SK-N-SH treated with all-trans-retinoic acid at 6 μM for 48 hours (cell line): ENCODE data around the gene ROBO2.

Source experiments
- ATAC-seq: fragments of 200-7000 bp; cut with Tn5 transposase; 3 replicates; pipeline ENCODE4 v1.9.1; 2020; ENCODE audit warnings: mild to moderate bottlenecking, moderate library complexity
- BACH2 ChIP-seq: fragments of 250-450 bp; sonication (Bioruptor Pico); IDR thresholded peaks from 2 replicates; pipeline ENCODE4 v1.9.0; 2021; ENCODE audit warnings: mild to moderate bottlenecking, borderline replicate concordance
- CREB5 ChIP-seq: fragments of 250-450 bp; sonication (Bioruptor Pico); IDR thresholded peaks from 2 replicates; pipeline ENCODE4 v1.5.1; 2020; ENCODE audit warnings: low read depth, mild to moderate bottlenecking, moderate library complexity
- CSDC2 ChIP-seq: fragments of 250-450 bp; sonication (Bioruptor Pico); IDR thresholded peaks from 2 replicates; pipeline ENCODE4 v1.5.0; 2020; ENCODE audit warnings: mild to moderate bottlenecking, moderate library complexity
- CSRNP3 ChIP-seq: fragments of 250-450 bp; sonication (Bioruptor Pico); IDR thresholded peaks from 2 replicates; pipeline ENCODE4 v1.5.1; 2021; ENCODE audit warnings: mild to moderate bottlenecking, moderate library complexity
- ESRRG ChIP-seq: fragments of 250-450 bp; sonication (Bioruptor Pico); IDR thresholded peaks from 2 replicates; pipeline ENCODE4 v1.6.1; 2021; ENCODE audit warnings: mild to moderate bottlenecking
- OSR1 ChIP-seq: fragments of 250-450 bp; sonication (Bioruptor Pico); IDR thresholded peaks from 2 replicates; pipeline ENCODE4 v1.8.0; 2022; ENCODE audit warnings: moderate library complexity, mild to moderate bottlenecking, inconsistent platforms
- PATZ1 ChIP-seq: fragments of 250-450 bp; sonication (Bioruptor Pico); IDR thresholded peaks from 2 replicates; pipeline ENCODE4 v1.8.0; 2020; ENCODE audit warnings: mild to moderate bottlenecking, moderate library complexity, borderline replicate concordance
- POU6F1 ChIP-seq: fragments of 250-450 bp; sonication (Bioruptor Pico); IDR thresholded peaks from 2 replicates; pipeline ENCODE4 v1.8.0; 2021; ENCODE audit warnings: low read depth, mild to moderate bottlenecking, moderate library complexity, borderline replicate concordance
- PPARA ChIP-seq: fragments of 250-450 bp; sonication (Bioruptor Pico); IDR thresholded peaks from 2 replicates; pipeline ENCODE4 v1.5.0; 2020; ENCODE audit warnings: mild to moderate bottlenecking, borderline replicate concordance
- RARB ChIP-seq: fragments of 250-450 bp; sonication (Bioruptor Pico); IDR thresholded peaks from 2 replicates; pipeline ENCODE4 v1.8.0; 2021; ENCODE audit warnings: mild to moderate bottlenecking, moderate library complexity
- SNAI2 ChIP-seq: fragments of 250-450 bp; sonication (Bioruptor Pico); IDR thresholded peaks from 2 replicates; pipeline ENCODE4 v1.5.0; 2020; ENCODE audit warnings: mild to moderate bottlenecking, moderate library complexity
- TCF4 ChIP-seq: fragments of 250-450 bp; sonication (Bioruptor Pico); IDR thresholded peaks from 2 replicates; pipeline ENCODE4 v1.8.0; 2021; ENCODE audit warnings: mild to moderate bottlenecking, moderate library complexity, borderline replicate concordance
- TOX ChIP-seq: fragments of 250-450 bp; sonication (Bioruptor Pico); IDR thresholded peaks from 2 replicates; pipeline ENCODE4 v1.8.0; 2021; ENCODE audit warnings: mild to moderate bottlenecking, moderate library complexity, borderline replicate concordance
- TSHZ2 ChIP-seq: fragments of 250-450 bp; sonication (Bioruptor Pico); IDR thresholded peaks from 2 replicates; pipeline ENCODE4 v1.5.0; 2020; ENCODE audit warnings: mild to moderate bottlenecking, moderate library complexity
- ZC3H10 ChIP-seq: fragments of 250-450 bp; sonication (Bioruptor Pico); IDR thresholded peaks from 2 replicates; pipeline ENCODE4 v1.5.1; 2021; ENCODE audit warnings: mild to moderate bottlenecking, moderate library complexity
- ZFP3 ChIP-seq: fragments of 250-450 bp; sonication (Bioruptor Pico); IDR thresholded peaks from 2 replicates; pipeline ENCODE4 v1.5.0; 2020; ENCODE audit warnings: mild to moderate bottlenecking, moderate library complexity
- ZFP30 ChIP-seq: fragments of 450-650 bp; formaldehyde crosslinking; IDR thresholded peaks from 2 replicates; pipeline ENCODE4 v1.5.0; 2022; ENCODE audit warnings: mild to moderate bottlenecking, moderate library complexity
- ZNF565 ChIP-seq: fragments of 450-650 bp; formaldehyde crosslinking; conservative IDR thresholded peaks from 2 replicates; pipeline ENCODE4 v1.5.0; 2020; ENCODE audit warnings: low read depth, mild to moderate bottlenecking, moderate library complexity
- ZNF70 ChIP-seq: fragments of 450-650 bp; formaldehyde crosslinking; IDR thresholded peaks from 2 replicates; pipeline ENCODE4 v1.5.0; 2020; ENCODE audit warnings: mild to moderate bottlenecking, moderate library complexity
- ZNF8 ChIP-seq: fragments of 450-650 bp; formaldehyde crosslinking; IDR thresholded peaks from 2 replicates; pipeline ENCODE4 v1.5.0; 2020; ENCODE audit warnings: mild to moderate bottlenecking, moderate library complexity

ROBO2 gene

GRCh38 chr3:77040216-77040615 is 317 bp downstream of the ROBO2 start:
- no peak for TF ChIP-seq ZNF8 (CRISPR knock-in tag)
- TF ChIP-seq ESRRG (CRISPR knock-in tag): no peak
- TF ChIP-seq POU6F1: no peak
- TF ChIP-seq TOX (CRISPR knock-in tag): no peak
- TF ChIP-seq ZC3H10 (CRISPR knock-in tag): no peak
- TF ChIP-seq PATZ1 (CRISPR knock-in tag): no peak
- TF ChIP-seq ZNF70: no peak
- ATAC-seq: no peak

- no peak for TF ChIP-seq ZFP3
- no peak for TF ChIP-seq ZC3H10 (CRISPR knock-in tag)
- ATAC-seq: no peak
Measured at GRCh38 chr3:77040926-77041722, 1.2 kb downstream of the ROBO2 start.

GRCh38 chr3:77041811-77042210 is 1.9 kb downstream of the ROBO2 start:
- no peak for ATAC-seq
- TF ChIP-seq BACH2 (CRISPR knock-in tag) (no peak), ZFP3 (no peak), ZNF70 (no peak), ESRRG (CRISPR knock-in tag) (no peak), CREB5 (CRISPR knock-in tag) (no peak), TSHZ2 (CRISPR knock-in tag) (no peak), ZFP30 (CRISPR knock-in tag) (no peak), OSR1 (CRISPR knock-in tag) (no peak), ZNF565 (CRISPR knock-in tag) (no peak), PATZ1 (CRISPR knock-in tag) (no peak), ZC3H10 (CRISPR knock-in tag) (no peak), RARB (CRISPR knock-in tag) (no peak), TOX (CRISPR knock-in tag) (no peak), CSRNP3 (CRISPR knock-in tag) (no peak), PPARA (CRISPR knock-in tag) (no peak), SNAI2 (CRISPR knock-in tag) (no peak), ZNF8 (CRISPR knock-in tag) (no peak), TCF4 (CRISPR knock-in tag) (no peak), CSDC2 (no peak), POU6F1 (no peak)
